Measurements from ENCODE around the gene DOLK. TPM values are rescaled to one million over a fixed set of nuclear protein-coding genes. Genes with fewer than 3 reads are reported as not detected.

The DOLK gene
- total RNA-seq, 2 experiments from 2014 or later = 5.7 TPM

DNA sequence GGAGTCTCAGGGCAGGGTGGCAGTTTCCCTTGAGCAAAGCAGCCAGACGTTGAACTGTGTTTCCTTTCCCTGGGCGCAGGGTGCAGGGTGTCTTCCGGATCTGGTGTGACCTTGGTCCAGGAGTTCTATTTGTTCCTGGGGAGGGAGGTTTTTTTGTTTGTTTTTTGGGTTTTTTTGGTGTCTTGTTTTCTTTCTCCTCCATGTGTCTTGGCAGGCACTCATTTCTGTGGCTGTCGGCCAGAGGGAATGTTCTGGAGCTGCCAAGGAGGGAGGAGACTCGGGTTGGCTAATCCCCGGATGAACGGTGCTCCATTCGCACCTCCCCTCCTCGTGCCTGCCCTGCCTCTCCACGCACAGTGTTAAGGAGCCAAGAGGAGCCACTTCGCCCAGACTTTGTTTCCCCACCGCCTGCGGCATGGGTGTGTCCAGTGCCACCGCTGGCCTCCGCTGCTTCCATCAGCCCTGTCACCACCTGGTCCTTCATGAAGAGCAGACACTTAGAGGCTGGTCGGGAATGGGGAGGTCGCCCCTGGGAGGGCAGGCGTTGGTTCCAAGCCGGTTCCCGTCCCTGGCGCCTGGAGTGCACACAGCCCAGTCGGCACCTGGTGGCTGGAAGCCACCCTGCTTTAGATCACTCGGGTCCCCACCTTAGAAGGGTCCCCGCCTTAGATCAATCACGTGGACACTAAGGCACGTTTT is 30.1 kb downstream of the DOLK start:
- TF ChIP-seq, protein P1, sequence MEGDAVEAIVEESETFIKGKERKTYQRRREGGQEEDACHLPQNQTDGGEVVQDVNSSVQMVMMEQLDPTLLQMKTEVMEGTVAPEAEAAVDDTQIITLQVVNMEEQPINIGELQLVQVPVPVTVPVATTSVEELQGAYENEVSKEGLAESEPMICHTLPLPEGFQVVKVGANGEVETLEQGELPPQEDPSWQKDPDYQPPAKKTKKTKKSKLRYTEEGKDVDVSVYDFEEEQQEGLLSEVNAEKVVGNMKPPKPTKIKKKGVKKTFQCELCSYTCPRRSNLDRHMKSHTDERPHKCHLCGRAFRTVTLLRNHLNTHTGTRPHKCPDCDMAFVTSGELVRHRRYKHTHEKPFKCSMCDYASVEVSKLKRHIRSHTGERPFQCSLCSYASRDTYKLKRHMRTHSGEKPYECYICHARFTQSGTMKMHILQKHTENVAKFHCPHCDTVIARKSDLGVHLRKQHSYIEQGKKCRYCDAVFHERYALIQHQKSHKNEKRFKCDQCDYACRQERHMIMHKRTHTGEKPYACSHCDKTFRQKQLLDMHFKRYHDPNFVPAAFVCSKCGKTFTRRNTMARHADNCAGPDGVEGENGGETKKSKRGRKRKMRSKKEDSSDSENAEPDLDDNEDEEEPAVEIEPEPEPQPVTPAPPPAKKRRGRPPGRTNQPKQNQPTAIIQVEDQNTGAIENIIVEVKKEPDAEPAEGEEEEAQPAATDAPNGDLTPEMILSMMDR (IDR thresholded peaks at IDR 0.05) = no peak
- H3K27me3 Mint-ChIP-seq = no peaks in the 10 kb centered on the region
- ChIA-PET POLR2A (no interaction called here), CTCF (interaction anchor here (2.8 to 3.6 kb wide), 2 partner anchors 11 kb away, joined by 13 to 19 read pairs; no protein-coding TSS in a partner anchor)
- no peak overlapping the region for H3K4me3 Mint-ChIP-seq
- no peak for ATAC-seq
- H3K9me3 Mint-ChIP-seq = no peaks in the 10 kb centered on the region
- intact Hi-C loops (cut with micrococcal nuclease) = no loop called here
- peaks cover 32% of the 10 kb centered on the region for H3K4me1 Mint-ChIP-seq (ENCODE audit: low read depth)
- H3K27ac Mint-ChIP-seq = peak overlapping the region; percentile 42
- DNase-seq = no peak
- peaks cover 18% of the 10 kb centered on the region for H3K36me3 Mint-ChIP-seq (ENCODE audit: low read depth)

DNA sequence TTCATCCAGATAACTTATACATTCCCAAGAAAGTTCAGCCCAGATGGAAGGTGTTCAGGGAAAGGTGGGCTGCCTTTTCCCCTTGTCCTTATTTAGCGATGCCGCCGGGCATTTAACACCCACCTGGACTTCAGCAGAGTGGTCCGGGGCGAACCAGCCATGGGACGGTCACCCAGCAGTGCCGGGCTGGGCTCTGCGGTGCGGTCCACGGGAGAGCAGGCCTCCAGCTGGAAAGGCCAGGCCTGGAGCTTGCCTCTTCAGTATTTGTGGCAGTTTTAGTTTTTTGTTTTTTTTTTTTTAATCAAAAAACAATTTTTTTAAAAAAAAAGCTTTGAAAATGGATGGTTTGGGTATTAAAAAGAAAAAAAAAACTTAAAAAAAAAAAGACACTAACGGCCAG is 30.7 kb downstream of the DOLK start:
- H3K4me3 Mint-ChIP-seq = no peak overlapping the region
- H3K4me1 Mint-ChIP-seq (ENCODE audit: low read depth) = peaks cover 38% of the 10 kb centered on the region
- intact Hi-C loops (cut with micrococcal nuclease) = no loop called here
- H3K36me3 Mint-ChIP-seq (ENCODE audit: low read depth) = peaks cover 18% of the 10 kb centered on the region
- ChIA-PET POLR2A (no interaction called here), CTCF (interaction anchor here (3.6 kb wide), 1 partner anchor 11 kb away, joined by 19 read pairs; no protein-coding TSS in a partner anchor)
- H3K27me3 Mint-ChIP-seq = no peaks in the 10 kb centered on the region
- peak overlapping the region; percentile 42 for H3K27ac Mint-ChIP-seq
- no peak for DNase-seq
- ATAC-seq = no peak
- TF ChIP-seq, protein P1 (IDR thresholded peaks at IDR 0.05) = no peak
- H3K9me3 Mint-ChIP-seq = no peaks in the 10 kb centered on the region

- no peak for DNase-seq
- intact Hi-C loops (cut with micrococcal nuclease) = no loop called here
- no peaks in the 10 kb centered on the region for H3K9me3 Mint-ChIP-seq
- TF ChIP-seq, protein P1 (IDR thresholded peaks at IDR 0.05) = no peak
- H3K4me1 Mint-ChIP-seq (ENCODE audit: low read depth) = peaks cover 41% of the 10 kb centered on the region
- H3K4me3 Mint-ChIP-seq = no peak overlapping the region
- ATAC-seq = no peak
- POLR2A ChIA-PET = no interaction called here
- CTCF ChIA-PET = interaction anchor here (3.6 kb wide), 1 partner anchor 12 kb away, joined by 19 read pairs; no protein-coding TSS in a partner anchor
- no peaks in the 10 kb centered on the region for H3K27me3 Mint-ChIP-seq
- H3K36me3 Mint-ChIP-seq (ENCODE audit: low read depth) = peaks cover 18% of the 10 kb centered on the region
- no peak overlapping the region for H3K27ac Mint-ChIP-seq
These were observed 31.2 kb downstream of the DOLK start for GRCh38 chr9:128916204-128916603.

DNA sequence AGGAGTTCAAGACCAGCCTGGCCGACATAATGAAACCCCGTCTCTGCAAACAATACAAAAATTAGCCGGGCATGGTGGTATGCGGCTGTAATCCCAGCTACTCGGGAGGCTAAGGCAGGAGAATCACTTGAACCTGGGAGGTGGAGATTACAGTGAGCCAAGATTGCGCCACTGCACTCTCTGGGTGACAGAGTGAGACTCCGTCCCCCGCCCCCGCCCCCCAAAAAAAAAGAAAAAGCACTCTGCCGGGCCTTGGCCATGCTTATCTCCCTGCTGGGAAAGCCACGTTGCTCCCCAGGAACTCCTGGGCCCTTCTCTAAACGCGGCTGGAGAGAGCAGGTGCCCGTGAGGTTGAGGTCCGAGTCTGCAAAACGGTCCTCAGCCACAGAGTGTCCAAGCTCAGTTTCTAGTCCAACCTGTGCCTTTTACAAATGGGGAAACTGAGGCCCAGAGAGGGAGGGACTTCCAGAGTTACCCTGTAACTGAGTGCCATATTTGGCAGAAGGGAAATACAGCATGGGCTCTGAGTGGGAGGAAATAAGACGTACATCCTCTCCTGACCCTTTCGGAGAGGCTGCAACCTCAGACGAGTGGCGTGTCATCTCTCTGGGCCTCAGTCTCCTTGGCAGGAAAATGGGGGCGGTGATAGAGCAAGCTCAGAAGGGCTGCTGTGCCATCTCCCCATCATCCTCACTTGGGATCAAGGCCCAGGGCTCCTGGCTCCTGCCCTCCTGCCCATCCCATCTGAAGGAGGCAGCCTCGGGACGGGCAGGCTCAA is 33.2 kb downstream of the DOLK start:
- peaks cover 53% of the 10 kb centered on the region for H3K4me1 Mint-ChIP-seq (ENCODE audit: low read depth)
- peaks cover 26% of the 10 kb centered on the region for H3K36me3 Mint-ChIP-seq (ENCODE audit: low read depth)
- ChIA-PET POLR2A (interaction anchor here (1.0 kb wide), 1 partner anchor 12 kb away, joined by 3 read pairs; no protein-coding TSS in a partner anchor), CTCF (interaction anchor here (3.6 kb wide), 1 partner anchor 14 kb away, joined by 19 read pairs; no protein-coding TSS in a partner anchor)
- peak; percentile 61 for DNase-seq
- no peak overlapping the region for H3K4me3 Mint-ChIP-seq
- intact Hi-C loops (cut with micrococcal nuclease) = no loop called here
- peak; percentile 78 for ATAC-seq
- peak overlapping the region; percentile 69 for H3K27ac Mint-ChIP-seq
- TF ChIP-seq, protein P1 (IDR thresholded peaks at IDR 0.05) = no peak
- H3K27me3 Mint-ChIP-seq = no peaks in the 10 kb centered on the region
- no peaks in the 10 kb centered on the region for H3K9me3 Mint-ChIP-seq

Measured in activated CD8-positive, alpha-beta T cell treated with anti-CD3 and anti-CD28 coated beads for 36 hours (primary cell).